NCI-H2081 (cell line): ENCODE data around the gene IFT52.

Source experiments
- DNase-seq, 2 experiments: peaks; one replicate each; lab custom pipeline; 2025; lab: John Stamatoyannopoulos, UW

Gene IFT52

GRCh38 chr20:43590392-43591303, at the start of gene IFT52:
Gene IFT52, plus strand, starts transcription at chr20:43590937. Its CDS starts 3,762 bp downstream, at chr20:43594699.
- DNase-seq = peak; percentile 89 to 95

GRCh38 chr20:43541214-43541613, 49.5 kb upstream of the IFT52 start:
- no peak for DNase-seq

- no peak for DNase-seq
Measured at GRCh38 chr20:43542161-43542560, 48.6 kb upstream of the IFT52 start.

- DNase-seq = no peak
Measured at GRCh38 chr20:43542674-43543073, 48.1 kb upstream of the IFT52 start.

- no peak for DNase-seq
Measured at GRCh38 chr20:43543138-43543537, 47.6 kb upstream of the IFT52 start.

- no peak for DNase-seq
Measured at GRCh38 chr20:43544501-43544900, 46.2 kb upstream of the IFT52 start.

- DNase-seq = no peak
Measured at GRCh38 chr20:43545837-43546578, 44.7 kb upstream of the IFT52 start.

- no peak for DNase-seq
Measured at GRCh38 chr20:43548273-43548880, 42.4 kb upstream of the IFT52 start.

- DNase-seq = no peak
Measured at GRCh38 chr20:43549416-43550065, 41.2 kb upstream of the IFT52 start.

- no peak for DNase-seq
Measured at GRCh38 chr20:43550456-43550855, 40.3 kb upstream of the IFT52 start.

GRCh38 chr20:43554369-43554768, 36.4 kb upstream of the IFT52 start:
- DNase-seq = no peak

- no peak for DNase-seq
Measured at GRCh38 chr20:43558412-43559146, 32.2 kb upstream of the IFT52 start, which contains the start of gene SGK2. Gene SGK2, plus strand, starts transcription at chr20:43559027. Its CDS starts 7,469 bp downstream, at chr20:43566496.

GRCh38 chr20:43559147-43559987, 31.4 kb upstream of the IFT52 start:
- DNase-seq = no peak

GRCh38 chr20:43560974-43561373, 29.8 kb upstream of the IFT52 start:
- DNase-seq = no peak

- DNase-seq = no peak
Measured at GRCh38 chr20:43563429-43563828, 27.3 kb upstream of the IFT52 start.

GRCh38 chr20:43563991-43564390, 26.7 kb upstream of the IFT52 start:
- DNase-seq = no peak

GRCh38 chr20:43564455-43564854, 26.3 kb upstream of the IFT52 start:
- DNase-seq = no peak

GRCh38 chr20:43564993-43565757, 25.6 kb upstream of the IFT52 start:
- no peak for DNase-seq

- no peak for DNase-seq
Measured at GRCh38 chr20:43565758-43566104, 25.0 kb upstream of the IFT52 start.

GRCh38 chr20:43567477-43567876, 23.3 kb upstream of the IFT52 start:
- DNase-seq = no peak
